ENCODE data around the gene EIF1.
"Not testable (repeated sequence)": the region's sequence is repeated elsewhere in the genome, so short reads cannot be mapped to it uniquely, and the experiment has no call there.

EIF1 gene

GRCh38 chr17:41700843-41701242, 12.2 kb downstream of the EIF1 start:
- not testable (repeated sequence) for DNase-seq (ENCODE audit: low read depth in 2 of 2)

GRCh38 chr17:41702712-41703111, 14.0 kb downstream of the EIF1 start:
- no peak for DNase-seq (ENCODE audit: low read depth in 2 of 2)

GRCh38 chr17:41705271-41705991, 16.7 kb downstream of the EIF1 start:
- DNase-seq (ENCODE audit: low read depth in 2 of 2) = no peak

DNA sequence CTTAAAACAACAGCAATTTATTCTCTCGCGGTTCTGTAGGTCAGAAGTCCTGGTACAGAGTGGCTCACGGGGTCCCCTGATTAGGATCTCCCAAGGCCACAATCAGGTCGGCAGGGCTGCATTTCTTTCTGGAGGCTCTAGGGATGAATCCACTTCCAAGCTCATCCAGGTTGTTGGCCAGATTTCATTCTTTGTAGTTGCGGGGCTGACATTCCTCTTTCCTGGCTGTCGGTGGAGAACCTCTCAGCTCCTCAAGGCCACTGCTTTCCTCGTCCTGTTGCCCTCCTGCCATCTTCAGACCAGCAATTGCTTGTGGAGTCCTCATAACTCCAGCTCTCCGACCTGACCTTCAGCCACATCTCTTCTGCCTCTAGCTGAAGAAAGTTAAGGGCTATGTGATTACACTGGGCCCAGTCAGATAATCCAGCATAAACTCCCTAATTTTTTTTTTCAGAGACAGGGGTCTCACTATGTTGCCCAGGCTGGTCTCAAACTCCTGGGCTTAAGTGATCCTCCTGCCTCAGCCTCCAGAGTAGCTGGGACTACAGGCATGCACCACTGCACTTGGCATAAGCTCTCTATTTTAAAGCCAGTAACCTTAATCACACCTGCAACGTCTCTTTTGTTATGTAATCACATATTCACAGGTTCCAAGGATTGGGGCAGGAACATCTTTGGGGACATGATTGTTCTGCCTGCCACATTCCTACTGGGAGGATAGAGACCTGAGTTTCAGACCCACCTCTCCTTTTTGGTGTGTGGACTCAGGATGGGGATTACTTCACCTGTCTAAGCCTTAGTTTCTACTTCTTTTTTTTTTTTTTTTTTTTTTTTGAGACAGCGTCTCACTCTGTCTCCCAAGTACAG, 19.4 kb downstream of the EIF1 start:
- DNase-seq (ENCODE audit: low read depth in 2 of 2) = no peak

- DNase-seq (ENCODE audit: low read depth in 2 of 2) = no peak
Measured at GRCh38 chr17:41710472-41711090, 21.9 kb downstream of the EIF1 start.

DNA sequence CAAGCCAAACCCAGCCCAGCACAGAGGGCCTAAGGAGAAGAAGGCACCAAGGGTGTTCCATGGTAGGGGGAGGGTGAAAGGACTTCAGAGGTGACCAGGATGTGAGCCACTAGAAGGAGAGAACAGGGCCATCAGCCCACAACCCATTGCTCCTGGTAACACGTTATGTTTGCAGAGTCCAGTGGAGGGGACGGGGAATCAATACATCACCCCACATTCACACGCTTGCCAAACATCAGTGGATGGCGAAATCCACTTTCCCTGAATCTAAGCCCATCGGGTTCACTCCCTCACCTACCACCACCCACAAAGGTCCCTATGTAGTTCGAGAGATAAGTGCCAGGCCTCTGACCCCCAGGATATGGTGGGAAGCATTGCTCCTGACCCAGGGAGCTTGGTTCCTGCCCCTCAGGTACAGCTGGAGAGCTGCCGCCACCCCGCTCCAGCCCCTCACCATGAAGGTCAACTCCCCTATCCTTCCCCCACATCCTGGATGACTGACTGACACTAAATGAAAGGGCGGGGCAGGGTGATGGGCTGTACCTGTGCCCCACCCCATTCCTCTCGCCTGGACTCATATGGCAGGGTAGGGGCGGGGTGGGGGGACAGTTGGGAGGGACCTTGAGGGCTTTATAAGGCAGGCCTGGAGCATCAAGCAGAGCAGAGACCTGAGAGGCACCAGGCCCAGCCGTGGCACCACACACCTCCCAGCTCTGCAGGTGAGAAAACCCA, 23.1 kb downstream of the EIF1 start, which contains the start of gene GAST:
Gene GAST (plus strand): TSS at position 663 of the 732 bp plus-strand sequence. CDS start 3,106 bp downstream, outside the sequence.
- DNase-seq (ENCODE audit: low read depth in 2 of 2) = no peak

GRCh38 chr17:41717408-41718286, 29.0 kb downstream of the EIF1 start:
- DNase-seq (ENCODE audit: low read depth in 2 of 2) = no peak

DNA sequence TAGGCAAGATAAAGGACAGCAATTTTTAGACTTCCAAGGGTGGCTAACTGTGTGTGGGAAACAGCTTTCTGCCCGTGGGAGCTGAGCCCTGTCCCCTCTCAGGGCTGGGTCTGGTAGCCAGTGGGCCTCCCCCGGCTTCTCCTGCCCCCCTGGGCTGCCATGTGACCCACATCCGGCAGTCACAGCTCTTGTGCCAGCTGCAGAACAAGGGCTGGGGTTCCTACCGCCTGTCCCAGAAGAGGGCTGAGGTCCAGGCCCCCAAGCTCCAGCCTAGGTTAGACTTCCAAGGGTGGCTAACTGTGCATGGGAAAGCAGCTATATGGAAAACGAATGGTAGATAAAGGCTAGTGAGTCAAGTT, 29.6 kb downstream of the EIF1 start:
- no peak for DNase-seq (ENCODE audit: low read depth in 2 of 2)

GRCh38 chr17:41722231-41722630, 33.5 kb downstream of the EIF1 start:
- DNase-seq (ENCODE audit: low read depth in 2 of 2) = no peak

DNA sequence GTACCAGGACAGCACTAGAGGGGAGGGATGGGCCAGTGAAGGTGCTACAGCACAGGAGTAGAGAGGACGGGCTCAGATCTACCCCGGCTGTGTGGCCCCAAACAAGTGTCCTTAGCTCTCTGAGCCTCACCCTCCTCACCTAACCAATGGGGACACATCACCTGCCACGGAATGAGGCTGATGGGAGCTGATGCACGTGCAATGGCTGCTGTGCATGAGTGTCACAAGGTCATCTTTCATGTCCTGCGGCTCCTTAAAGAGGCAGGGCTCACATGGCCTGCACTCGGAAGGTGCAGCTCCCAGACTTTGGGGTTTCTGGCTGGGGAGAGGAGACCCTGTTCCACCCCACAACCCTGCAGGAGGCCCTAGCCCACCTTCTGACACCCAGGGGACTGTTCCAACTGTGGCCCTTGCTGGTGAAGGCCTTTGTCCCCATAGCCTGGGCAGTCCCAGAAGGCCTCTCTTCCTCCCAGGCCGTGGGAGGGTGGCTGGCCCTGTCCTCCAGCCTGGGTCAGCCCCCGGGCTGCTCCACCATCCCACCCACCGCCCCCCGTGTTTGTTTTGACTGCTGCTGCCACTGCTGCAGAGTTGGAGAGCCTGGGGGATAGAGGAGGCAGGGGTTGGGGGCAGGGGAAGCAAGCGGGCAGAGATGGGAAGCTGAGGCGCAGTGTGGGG, 35.3 kb downstream of the EIF1 start:
- DNase-seq (ENCODE audit: low read depth in 2 of 2) = no peak

- no peak for DNase-seq (ENCODE audit: low read depth in 2 of 2)
Measured at GRCh38 chr17:41724476-41725050, 35.9 kb downstream of the EIF1 start.

GRCh38 chr17:41725134-41725533, 36.4 kb downstream of the EIF1 start:
- DNase-seq (ENCODE audit: low read depth in 2 of 2) = no peak

DNA sequence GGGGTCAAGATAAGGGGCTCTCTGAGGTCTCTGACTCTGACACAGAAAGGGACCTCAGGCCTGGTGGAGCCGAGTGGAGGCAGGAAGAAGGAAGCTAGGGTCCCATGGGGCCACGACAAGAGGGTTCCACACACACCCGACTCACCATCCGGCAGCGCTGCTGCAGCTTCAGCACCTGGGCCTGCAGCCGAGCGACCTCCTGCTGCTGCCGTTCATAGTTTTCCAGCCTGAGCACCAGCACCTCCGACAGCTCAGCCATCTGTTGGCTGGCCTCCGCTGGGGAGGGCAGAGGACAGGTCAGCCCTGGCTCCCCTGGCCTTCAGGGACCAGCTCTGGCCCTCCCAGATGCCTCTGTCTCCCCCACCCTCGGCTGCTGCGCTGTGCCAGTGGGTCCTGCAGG, 39.4 kb downstream of the EIF1 start:
- DNase-seq (ENCODE audit: low read depth in 2 of 2) = no peak

DNA sequence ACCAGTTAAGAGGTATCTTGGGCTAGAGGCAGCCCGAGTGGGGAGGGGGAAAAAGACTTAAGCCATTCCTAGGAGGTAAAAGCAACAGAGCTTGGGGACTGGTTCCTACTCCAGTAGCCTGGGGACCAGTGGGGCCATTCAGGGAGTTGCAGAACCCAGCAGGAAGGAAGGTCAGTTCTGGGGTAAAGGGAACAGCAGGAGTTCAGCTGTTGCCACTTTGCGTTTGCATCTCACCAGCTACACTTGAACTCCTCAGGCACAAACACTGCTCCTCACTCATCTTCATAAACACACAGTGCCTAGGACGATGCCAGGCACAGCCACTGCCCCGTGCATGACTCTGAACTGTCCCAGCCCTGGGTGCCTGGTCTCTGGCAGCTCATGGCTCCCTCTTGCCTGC, 41.8 kb downstream of the EIF1 start:
- no peak for DNase-seq (ENCODE audit: low read depth in 2 of 2)

DNA sequence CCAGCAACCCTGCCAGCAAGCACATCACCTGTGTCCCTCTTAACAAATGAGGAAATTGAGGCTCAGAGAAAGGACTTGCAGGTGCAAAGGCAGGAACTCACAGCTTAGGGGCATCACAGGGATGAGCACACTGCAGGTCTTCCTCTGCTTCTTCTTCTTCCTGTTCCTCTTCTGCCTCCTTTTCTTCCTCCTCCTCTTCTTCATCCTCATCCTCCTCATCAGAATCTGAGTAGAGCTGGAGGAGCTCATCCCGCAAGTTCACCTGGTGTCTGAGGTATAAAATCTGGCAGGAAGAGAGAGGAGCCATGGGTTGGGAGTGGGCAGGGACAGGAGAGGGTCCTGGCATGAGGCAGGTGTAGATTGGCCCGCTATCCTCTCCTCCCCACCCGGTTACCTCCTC, 43.2 kb downstream of the EIF1 start:
- no peak for DNase-seq (ENCODE audit: low read depth in 2 of 2)

GRCh38 chr17:41733348-41734138, 44.9 kb downstream of the EIF1 start:
- no peak for DNase-seq (ENCODE audit: low read depth in 2 of 2)

DNA sequence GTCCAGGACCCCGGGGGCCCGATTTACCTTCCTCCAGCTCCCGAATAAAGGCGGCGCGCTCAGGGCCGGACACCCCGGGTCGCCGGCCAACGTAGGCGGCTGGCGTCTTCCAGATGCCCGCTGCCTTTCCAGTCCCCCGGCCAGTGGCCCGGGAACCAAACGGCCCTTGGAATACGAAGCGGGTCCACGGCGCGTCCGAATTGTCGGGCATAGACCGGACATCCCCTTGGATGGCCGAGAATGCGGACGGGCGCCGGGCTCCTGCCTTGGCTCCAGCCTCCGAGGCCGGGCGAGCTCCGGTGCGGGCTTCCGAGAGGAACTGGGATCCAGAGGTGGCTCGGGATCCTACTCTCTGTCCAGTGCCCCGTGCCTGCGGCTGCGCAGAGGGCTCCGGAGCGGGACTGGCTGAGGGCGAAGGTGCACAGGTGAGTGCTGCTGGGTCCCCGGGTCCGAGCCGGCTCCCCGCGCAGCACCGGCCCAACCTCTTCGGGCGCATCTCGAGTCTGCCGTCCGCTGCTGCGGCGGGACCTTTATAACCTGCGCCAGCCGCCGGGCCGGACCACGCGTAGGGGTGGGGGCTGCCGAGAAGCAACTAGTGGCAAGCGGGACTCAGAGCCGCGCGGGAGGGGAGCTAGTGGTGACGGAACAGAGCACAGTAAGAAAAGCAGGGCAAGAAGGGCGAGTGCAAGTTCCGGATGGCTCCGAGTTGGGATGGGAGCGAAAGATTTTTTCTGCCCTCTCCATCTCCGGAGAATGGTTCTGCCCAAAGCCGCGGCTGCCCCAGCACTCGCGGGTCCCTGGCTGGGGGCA, 45.7 kb downstream of the EIF1 start, which contains the start of gene HAP1:
Gene HAP1 (minus strand): TSS at position 505 of the 810 bp plus-strand sequence. CDS start 9 bp downstream, at position 496.
- peak in 1 of 2 donors; percentile 14 for DNase-seq (ENCODE audit: low read depth in 2 of 2)

- DNase-seq (ENCODE audit: low read depth in 2 of 2) = no peak
Measured at GRCh38 chr17:41734949-41735313, 46.2 kb downstream of the EIF1 start.
